KMS-11 (cell line): ENCODE results near the gene RRAS.

Source experiments
- H2AFZ ChIP-seq: fragments of 200-600 bp; sonication (generic); 2 replicates; pipeline ENCODE4 v1.6.1; 2016; ENCODE audit warnings: antibody characterized with exemption, mixed run types, low read depth
- H3K27ac ChIP-seq: fragments of 200-600 bp; sonication (generic); 2 replicates; pipeline ENCODE4 v1.6.1; 2016; ENCODE audit warnings: mild to moderate bottlenecking, mixed run types
- H3K27me3 ChIP-seq: fragments of 200-600 bp; sonication (generic); 2 replicates; pipeline ENCODE4 v1.6.1; 2017; ENCODE audit warnings: mild to moderate bottlenecking, low read depth, mixed run types, moderate library complexity; ENCODE audit not compliant: insufficient read depth
- H3K36me3 ChIP-seq: fragments of 200-600 bp; sonication (generic); 2 replicates; pipeline ENCODE4 v1.6.1; 2017; ENCODE audit warnings: mild to moderate bottlenecking, mixed run types; ENCODE audit not compliant: insufficient read depth
- H3K4me1 ChIP-seq: fragments of 200-600 bp; sonication (generic); 2 replicates; pipeline ENCODE4 v1.6.1; 2016; ENCODE audit warnings: mild to moderate bottlenecking, low read depth, mixed run types; ENCODE audit not compliant: poor library complexity, severe bottlenecking
- H3K4me2 ChIP-seq: fragments of 200-600 bp; sonication (generic); 2 replicates; pipeline ENCODE4 v1.7.0; 2016; ENCODE audit warnings: mild to moderate bottlenecking, mixed run types
- H3K4me3 ChIP-seq: fragments of 200-600 bp; sonication (generic); IDR thresholded peaks from 2 replicates; pipeline ENCODE4 v1.6.1; 2017; ENCODE audit warnings: low read depth, low read length, mixed read lengths; ENCODE audit not compliant: insufficient read depth
- H3K79me2 ChIP-seq: fragments of 200-600 bp; sonication (generic); 2 replicates; pipeline ENCODE4 v1.6.1; 2016; ENCODE audit warnings: low read depth, mixed run types; ENCODE audit not compliant: insufficient read depth
- H3K9ac ChIP-seq: fragments of 200-600 bp; sonication (generic); 2 replicates; pipeline ENCODE4 v1.6.1; 2016; ENCODE audit warnings: mild to moderate bottlenecking, mixed run types
- H4K20me1 ChIP-seq: fragments of 200-600 bp; sonication (generic); 2 replicates; pipeline ENCODE4 v1.6.1; 2016; ENCODE audit warnings: mild to moderate bottlenecking, mixed run types; ENCODE audit not compliant: insufficient read depth
- CTCF ChIP-seq: fragments of 200-600 bp; sonication (generic); conservative IDR thresholded peaks from 2 replicates; pipeline ENCODE4 v1.6.1; 2017; ENCODE audit warnings: low read depth, mild to moderate bottlenecking, antibody characterized with exemption, low read length, moderate library complexity, mixed read lengths

Gene RRAS

GRCh38 chr19:49651029-49651819, 11.3 kb upstream of the RRAS start:
- Histone ChIP-seq H4K20me1 (no peaks in the 10 kb centered on the region), H3K4me3 (no peak overlapping the region), H3K27ac (no peak overlapping the region), H3K9ac (no peak overlapping the region), H3K36me3 (peaks cover 3% of the 10 kb centered on the region; the same call in 1 of the 2 replicates), H3K4me1 (no peaks in the 10 kb centered on the region), H3K27me3 (no peaks in the 10 kb centered on the region), H3K79me2 (peaks cover 5% of the 10 kb centered on the region; the same call in 1 of the 2 replicates), H3K4me2 (no peak overlapping the region), H2AFZ (no peak overlapping the region)
- TF ChIP-seq CTCF = no peak

GRCh38 chr19:49646586-49646985, 6.6 kb upstream of the RRAS start:
- H3K27me3 ChIP-seq = no peaks in the 10 kb centered on the region
- H3K4me1 ChIP-seq = peaks cover 12% of the 10 kb centered on the region
- no peak overlapping the region for H3K4me2 ChIP-seq
- H2AFZ ChIP-seq = no peak overlapping the region
- H4K20me1 ChIP-seq = no peaks in the 10 kb centered on the region
- H3K79me2 ChIP-seq = peaks cover 33% of the 10 kb centered on the region
- H3K27ac ChIP-seq = no peak overlapping the region
- H3K9ac ChIP-seq = no peak overlapping the region
- no peak overlapping the region for H3K4me3 ChIP-seq
- no peak for TF ChIP-seq CTCF
- no peaks in the 10 kb centered on the region; the same call in 1 of the 2 replicates for H3K36me3 ChIP-seq

- H3K4me3 ChIP-seq = no peak overlapping the region
- H3K79me2 ChIP-seq = peaks cover 33% of the 10 kb centered on the region
- no peak overlapping the region for H3K9ac ChIP-seq
- peaks cover 18% of the 10 kb centered on the region for H3K4me1 ChIP-seq
- H3K27ac ChIP-seq = no peak overlapping the region
- no peaks in the 10 kb centered on the region; the same call in 1 of the 2 replicates for H3K36me3 ChIP-seq
- no peak overlapping the region for H3K4me2 ChIP-seq
- no peak for TF ChIP-seq CTCF
- no peaks in the 10 kb centered on the region for H3K27me3 ChIP-seq
- no peak overlapping the region for H2AFZ ChIP-seq
- H4K20me1 ChIP-seq = no peaks in the 10 kb centered on the region
Observed at GRCh38 chr19:49645995-49646394, 6.1 kb upstream of the RRAS start.

GRCh38 chr19:49645592-49645991, 5.6 kb upstream of the RRAS start:
- peaks cover 21% of the 10 kb centered on the region for H3K4me1 ChIP-seq
- H3K4me2 ChIP-seq = no peak overlapping the region
- H3K27ac ChIP-seq = no peak overlapping the region
- no peak overlapping the region for H3K9ac ChIP-seq
- no peak overlapping the region for H3K4me3 ChIP-seq
- peaks cover 33% of the 10 kb centered on the region for H3K79me2 ChIP-seq
- H2AFZ ChIP-seq = no peak overlapping the region
- no peaks in the 10 kb centered on the region for H4K20me1 ChIP-seq
- H3K27me3 ChIP-seq = no peaks in the 10 kb centered on the region
- H3K36me3 ChIP-seq = no peaks in the 10 kb centered on the region; the same call in 1 of the 2 replicates
- no peak for TF ChIP-seq CTCF
